NB4 (cell line): Measurements from ENCODE around the gene PPY.

Source experiments
- POLR2A ChIP-seq: IDR thresholded peaks from 2 replicates; pipeline ENCODE4 v1.6.1; 2011; ENCODE audit warnings: mild to moderate bottlenecking; ENCODE audit not compliant: insufficient read length; ENCODE audit errors: extremely low read depth
- TF ChIP-seq, protein P1 (sequence below): IDR thresholded peaks from one replicate; pipeline ENCODE4 v1.5.1; 2012; ENCODE audit warnings: low read depth, low read length
- TF ChIP-seq, protein P2 (sequence below): IDR thresholded peaks from 2 replicates; pipeline ENCODE4 v1.6.1; 2011; ENCODE audit warnings: low read depth, low read length

DNA sequence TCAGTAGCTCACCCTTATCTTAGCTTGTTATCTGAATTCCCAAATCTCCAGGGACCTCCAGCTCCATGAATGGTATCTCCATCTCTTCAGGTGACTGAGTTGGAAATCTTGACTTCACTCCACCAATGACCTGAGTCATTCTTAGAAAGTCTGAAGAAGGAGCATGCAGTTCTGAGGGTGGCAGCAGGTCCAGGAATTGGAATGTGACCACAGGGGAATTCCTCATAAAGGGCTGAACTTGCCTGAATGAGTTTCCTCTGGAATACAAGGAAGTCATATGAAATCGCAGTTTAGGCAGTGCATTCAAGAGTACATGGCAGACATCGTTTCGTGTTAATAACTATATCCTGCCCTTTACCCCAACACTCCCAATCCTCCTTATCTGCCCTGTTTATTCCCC is 24.0 kb upstream of the PPY start:
- TF ChIP-seq, protein P1, sequence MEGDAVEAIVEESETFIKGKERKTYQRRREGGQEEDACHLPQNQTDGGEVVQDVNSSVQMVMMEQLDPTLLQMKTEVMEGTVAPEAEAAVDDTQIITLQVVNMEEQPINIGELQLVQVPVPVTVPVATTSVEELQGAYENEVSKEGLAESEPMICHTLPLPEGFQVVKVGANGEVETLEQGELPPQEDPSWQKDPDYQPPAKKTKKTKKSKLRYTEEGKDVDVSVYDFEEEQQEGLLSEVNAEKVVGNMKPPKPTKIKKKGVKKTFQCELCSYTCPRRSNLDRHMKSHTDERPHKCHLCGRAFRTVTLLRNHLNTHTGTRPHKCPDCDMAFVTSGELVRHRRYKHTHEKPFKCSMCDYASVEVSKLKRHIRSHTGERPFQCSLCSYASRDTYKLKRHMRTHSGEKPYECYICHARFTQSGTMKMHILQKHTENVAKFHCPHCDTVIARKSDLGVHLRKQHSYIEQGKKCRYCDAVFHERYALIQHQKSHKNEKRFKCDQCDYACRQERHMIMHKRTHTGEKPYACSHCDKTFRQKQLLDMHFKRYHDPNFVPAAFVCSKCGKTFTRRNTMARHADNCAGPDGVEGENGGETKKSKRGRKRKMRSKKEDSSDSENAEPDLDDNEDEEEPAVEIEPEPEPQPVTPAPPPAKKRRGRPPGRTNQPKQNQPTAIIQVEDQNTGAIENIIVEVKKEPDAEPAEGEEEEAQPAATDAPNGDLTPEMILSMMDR = no peak
- TF ChIP-seq, protein P2, sequence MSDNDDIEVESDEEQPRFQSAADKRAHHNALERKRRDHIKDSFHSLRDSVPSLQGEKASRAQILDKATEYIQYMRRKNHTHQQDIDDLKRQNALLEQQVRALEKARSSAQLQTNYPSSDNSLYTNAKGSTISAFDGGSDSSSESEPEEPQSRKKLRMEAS = no peak
- TF ChIP-seq POLR2A = no peak
